HEK293T (cell line): ENCODE measurements around the gene DSG4.

Experiments
- CTCF ChIA-PET: fragments of 350-600 bp; formaldehyde crosslinking; extraction: SDS; loops from one replicate; lab custom pipeline; 2021; ENCODE audit warnings: antibody characterized with exemption, inconsistent platforms; lab: Yijun Ruan, JAX
- POLR2A ChIA-PET: fragments of 350-600 bp; formaldehyde crosslinking; extraction: SDS; loops from one replicate; lab custom pipeline; 2020; ENCODE audit warnings: antibody characterized with exemption, inconsistent platforms; lab: Yijun Ruan, JAX
- DNase-seq: peaks from one replicate; pipeline ENCODE4 v3.0.0; 2012; ENCODE audit warnings: mixed read lengths; ENCODE audit errors: extremely low spot score
- ARNT ChIP-seq: fragments of 450-650 bp; IDR thresholded peaks from 2 replicates; pipeline ENCODE4 v1.6.1; 2017; ENCODE audit warnings: mild to moderate bottlenecking
- BHLHE40 ChIP-seq: fragments of 450-650 bp; IDR thresholded peaks from 2 replicates; pipeline ENCODE4 v1.6.1; 2016; ENCODE audit warnings: mild to moderate bottlenecking, moderate library complexity, borderline replicate concordance
- CTBP1 ChIP-seq: fragments of 450-650 bp; IDR thresholded peaks from 2 replicates; pipeline ENCODE4 v1.6.1; 2016; ENCODE audit warnings: borderline replicate concordance
- ELF4 ChIP-seq: fragments of 450-650 bp; IDR thresholded peaks from 2 replicates; pipeline ENCODE4 v1.6.1; 2017; ENCODE audit warnings: antibody characterized with exemption
- FOXA1 ChIP-seq: fragments of 450-650 bp; IDR thresholded peaks from 2 replicates; pipeline ENCODE4 v1.6.1; 2016; ENCODE audit warnings: mild to moderate bottlenecking
- FOXK2 ChIP-seq: fragments of 450-650 bp; IDR thresholded peaks from 2 replicates; pipeline ENCODE4 v1.6.1; 2016; ENCODE audit warnings: mild to moderate bottlenecking
- FOXM1 ChIP-seq: fragments of 450-650 bp; IDR thresholded peaks from 2 replicates; pipeline ENCODE4 v1.6.1; 2017; ENCODE audit warnings: mild to moderate bottlenecking, borderline replicate concordance
- HDGF ChIP-seq: fragments of 450-650 bp; IDR thresholded peaks from 2 replicates; pipeline ENCODE4 v1.6.1; 2017; ENCODE audit warnings: antibody characterized with exemption, borderline replicate concordance
- L3MBTL2 ChIP-seq: fragments of 450-650 bp; conservative IDR thresholded peaks from 2 replicates; pipeline ENCODE4 v1.6.1; 2016; ENCODE audit warnings: mild to moderate bottlenecking
- LEF1 ChIP-seq: fragments of 450-650 bp; IDR thresholded peaks from 2 replicates; pipeline ENCODE4 v1.6.1; 2017; ENCODE audit warnings: mild to moderate bottlenecking, borderline replicate concordance
- NFRKB ChIP-seq: fragments of 450-650 bp; IDR thresholded peaks from 2 replicates; pipeline ENCODE4 v1.6.1; 2016; ENCODE audit warnings: mild to moderate bottlenecking, moderate library complexity
- SP1 ChIP-seq: fragments of 450-650 bp; IDR thresholded peaks from 2 replicates; pipeline ENCODE4 v1.6.1; 2017
- SUZ12 ChIP-seq: fragments of 450-650 bp; IDR thresholded peaks from 2 replicates; pipeline ENCODE4 v1.6.1; 2016; ENCODE audit warnings: mild to moderate bottlenecking
- TARDBP ChIP-seq: fragments of 450-650 bp; IDR thresholded peaks from 2 replicates; pipeline ENCODE4 v1.6.1; 2016
- ZNF384 ChIP-seq: fragments of 450-650 bp; IDR thresholded peaks from 2 replicates; pipeline ENCODE4 v1.6.1; 2016
- TF ChIP-seq, protein P1 (sequence below): fragments of 450-650 bp; IDR thresholded peaks from 2 replicates; pipeline ENCODE4 v1.6.1; 2016

The DSG4 gene

DNA sequence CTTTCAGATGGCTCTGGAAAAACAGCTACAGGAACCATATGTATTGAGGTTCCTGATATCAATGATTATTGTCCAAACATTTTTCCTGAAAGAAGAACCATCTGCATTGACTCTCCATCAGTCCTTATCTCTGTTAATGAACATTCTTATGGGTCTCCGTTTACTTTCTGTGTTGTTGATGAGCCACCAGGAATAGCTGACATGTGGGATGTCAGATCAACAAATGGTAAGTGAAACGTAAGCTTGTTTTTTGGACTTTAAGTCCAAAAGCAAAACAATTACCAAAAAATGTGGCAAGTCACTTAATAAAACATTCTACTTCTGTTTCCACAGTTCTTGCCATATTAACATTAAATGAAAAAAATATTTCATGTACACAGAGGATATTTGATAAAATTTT, 26.8 kb downstream of the DSG4 start:
- ChIA-PET POLR2A (no interaction called here), CTCF (no interaction called here)
- no peak for DNase-seq
- TF ChIP-seq SP1: no peak
- TF ChIP-seq HDGF: no peak
- no peak for TF ChIP-seq L3MBTL2
- TF ChIP-seq FOXM1: no peak

DNA sequence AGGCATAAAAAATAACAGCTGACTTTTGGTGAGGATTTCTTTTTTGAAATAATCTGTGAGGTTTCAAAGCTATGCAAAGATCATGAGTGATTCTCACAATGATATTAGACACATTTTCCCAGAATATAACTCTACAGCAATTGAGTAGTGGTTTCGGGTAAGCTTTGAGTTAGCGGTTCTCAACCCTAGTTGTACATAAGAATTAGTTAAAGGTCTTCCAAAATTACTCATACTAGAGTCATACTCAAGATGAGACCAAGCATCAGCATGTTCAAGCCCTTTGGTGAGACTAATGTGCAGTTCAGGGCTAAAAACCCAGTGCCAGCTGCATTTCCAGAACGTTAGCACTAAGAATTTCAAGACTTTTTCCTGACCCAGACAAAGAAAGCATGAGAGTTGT, 31.1 kb downstream of the DSG4 start:
- CTCF ChIA-PET: no interaction called here
- no peak for TF ChIP-seq HDGF
- DNase-seq: no peak
- POLR2A ChIA-PET: no interaction called here

DNA sequence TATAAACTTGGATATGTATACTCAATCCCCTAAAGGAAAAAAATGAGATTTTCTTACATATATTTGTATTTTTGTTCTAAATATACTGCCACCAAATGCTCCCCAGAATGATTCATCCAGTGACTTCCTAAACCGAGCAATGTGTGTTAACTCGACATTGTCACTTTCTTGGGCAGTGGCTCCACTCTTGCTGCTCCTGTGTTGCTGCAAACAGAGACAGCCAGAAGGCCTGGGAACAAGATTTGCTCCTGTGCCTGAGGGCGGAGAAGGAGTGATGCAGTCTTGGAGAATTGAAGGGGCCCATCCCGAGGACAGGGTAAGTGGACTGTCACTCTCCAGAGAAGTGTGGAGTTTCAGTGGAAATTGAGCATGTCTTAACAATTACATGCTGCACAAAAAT, 32.7 kb downstream of the DSG4 start:
- no peak for TF ChIP-seq FOXA1
- no peak for TF ChIP-seq ELF4
- no peak for TF ChIP-seq FOXK2
- no peak for TF ChIP-seq LEF1
- POLR2A ChIA-PET: no interaction called here
- no peak for DNase-seq
- CTCF ChIA-PET: no interaction called here

DNA sequence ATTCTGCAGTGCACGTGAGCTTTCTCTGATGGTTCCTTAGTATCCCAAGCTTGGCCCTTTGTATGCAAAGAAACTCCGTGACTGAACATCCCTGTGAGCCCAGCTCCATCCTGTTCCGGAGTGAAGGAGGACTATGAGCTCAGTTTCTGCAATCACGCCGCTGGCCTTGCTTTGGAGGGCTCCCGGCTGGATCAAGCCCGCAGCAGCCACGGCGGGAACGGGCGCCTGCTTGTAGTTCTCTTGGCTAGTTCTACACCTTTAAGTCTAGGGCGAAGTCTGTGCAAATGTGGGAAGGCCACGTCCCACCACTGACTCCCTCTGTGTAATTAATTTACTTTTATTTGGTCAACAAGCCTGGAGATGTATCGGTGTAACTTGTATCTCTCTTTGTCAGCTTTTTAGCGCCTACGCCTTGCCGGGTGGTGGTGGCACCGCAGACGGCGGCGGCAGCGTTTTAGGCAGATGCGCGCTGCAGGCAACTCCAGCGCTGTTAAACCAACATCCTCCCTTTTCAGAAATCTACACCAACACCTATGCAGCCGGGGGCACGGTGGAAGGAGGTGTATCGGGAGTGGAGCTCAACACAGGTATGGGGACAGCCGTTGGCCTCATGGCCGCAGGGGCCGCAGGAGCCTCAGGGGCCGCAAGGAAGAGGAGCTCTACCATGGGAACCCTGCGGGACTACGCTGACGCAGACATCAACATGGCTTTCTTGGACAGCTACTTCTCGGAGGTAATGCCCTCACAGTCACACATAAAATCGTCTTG, 34.3 kb downstream of the DSG4 start:
- TF ChIP-seq TARDBP (no peak), FOXA1 (no peak), NFRKB (no peak), SUZ12 (no peak), HDGF (no peak)
- no peak for DNase-seq
- POLR2A ChIA-PET: interaction anchor here (1.1 kb wide), 1 partner anchor 310 kb away, joined by 3 read pairs; no protein-coding TSS in a partner anchor
- CTCF ChIA-PET: interaction anchor here (0.6 to 1.3 kb wide), 3 partner anchors 13 to 441 kb away, joined by 3 to 6 read pairs (median 3); no protein-coding TSS in a partner anchor

DNA sequence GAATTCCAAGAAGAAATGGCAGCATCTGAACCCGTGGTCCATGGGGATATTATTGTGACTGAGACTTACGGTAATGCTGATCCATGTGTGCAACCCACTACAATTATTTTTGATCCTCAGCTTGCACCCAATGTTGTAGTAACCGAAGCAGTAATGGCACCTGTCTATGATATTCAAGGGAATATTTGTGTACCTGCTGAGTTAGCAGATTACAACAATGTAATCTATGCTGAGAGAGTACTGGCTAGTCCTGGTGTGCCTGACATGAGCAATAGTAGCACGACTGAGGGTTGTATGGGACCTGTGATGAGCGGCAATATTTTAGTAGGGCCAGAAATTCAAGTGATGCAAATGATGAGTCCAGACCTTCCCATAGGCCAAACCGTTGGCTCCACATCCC, 36.6 kb downstream of the DSG4 start:
- ChIA-PET CTCF (no interaction called here), POLR2A (no interaction called here)
- TF ChIP-seq ELF4 (no peak), TARDBP (no peak), CTBP1 (no peak), FOXA1 (no peak), FOXK2 (no peak), ZNF384 (no peak), L3MBTL2 (no peak), SUZ12 (no peak), FOXM1 (no peak), LEF1 (no peak), BHLHE40 (no peak), ARNT (no peak), NFRKB (no peak)
- TF ChIP-seq, protein P1, sequence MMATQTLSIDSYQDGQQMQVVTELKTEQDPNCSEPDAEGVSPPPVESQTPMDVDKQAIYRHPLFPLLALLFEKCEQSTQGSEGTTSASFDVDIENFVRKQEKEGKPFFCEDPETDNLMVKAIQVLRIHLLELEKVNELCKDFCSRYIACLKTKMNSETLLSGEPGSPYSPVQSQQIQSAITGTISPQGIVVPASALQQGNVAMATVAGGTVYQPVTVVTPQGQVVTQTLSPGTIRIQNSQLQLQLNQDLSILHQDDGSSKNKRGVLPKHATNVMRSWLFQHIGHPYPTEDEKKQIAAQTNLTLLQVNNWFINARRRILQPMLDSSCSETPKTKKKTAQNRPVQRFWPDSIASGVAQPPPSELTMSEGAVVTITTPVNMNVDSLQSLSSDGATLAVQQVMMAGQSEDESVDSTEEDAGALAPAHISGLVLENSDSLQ: no peak

DNA sequence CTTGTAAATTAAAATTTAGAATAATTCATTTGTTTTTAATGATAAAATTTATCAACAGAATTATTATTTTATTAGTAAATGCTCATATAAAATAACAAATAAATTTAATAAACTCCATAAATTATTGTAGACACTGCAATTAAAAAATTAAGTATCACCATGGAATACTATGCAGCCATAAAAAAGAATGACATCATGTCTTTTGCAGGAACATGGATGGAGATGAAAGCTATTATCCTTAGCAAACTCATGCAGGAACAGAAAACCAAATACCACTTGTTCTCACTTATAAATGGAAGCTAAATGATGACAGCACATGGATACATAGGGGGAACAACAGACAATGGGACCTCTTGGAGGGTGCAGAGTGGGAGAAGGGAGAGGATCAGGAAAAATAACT, 41.3 kb downstream of the DSG4 start:
- TF ChIP-seq SUZ12: no peak
- TF ChIP-seq ZNF384: no peak
- TF ChIP-seq SP1: no peak
- TF ChIP-seq, protein P1: no peak
- no peak for TF ChIP-seq ELF4
- no peak for TF ChIP-seq TARDBP
- no peak for TF ChIP-seq CTBP1
- no peak for TF ChIP-seq NFRKB
- TF ChIP-seq ARNT: no peak
- TF ChIP-seq HDGF: no peak
- no peak for TF ChIP-seq BHLHE40
- no peak for TF ChIP-seq L3MBTL2
- no peak for TF ChIP-seq FOXK2
- no peak for DNase-seq
- POLR2A ChIA-PET: no interaction called here
- CTCF ChIA-PET: no interaction called here

More for the DNA sequence above, 36.6 kb downstream of the DSG4 start:
- no peak for DNase-seq

DNA sequence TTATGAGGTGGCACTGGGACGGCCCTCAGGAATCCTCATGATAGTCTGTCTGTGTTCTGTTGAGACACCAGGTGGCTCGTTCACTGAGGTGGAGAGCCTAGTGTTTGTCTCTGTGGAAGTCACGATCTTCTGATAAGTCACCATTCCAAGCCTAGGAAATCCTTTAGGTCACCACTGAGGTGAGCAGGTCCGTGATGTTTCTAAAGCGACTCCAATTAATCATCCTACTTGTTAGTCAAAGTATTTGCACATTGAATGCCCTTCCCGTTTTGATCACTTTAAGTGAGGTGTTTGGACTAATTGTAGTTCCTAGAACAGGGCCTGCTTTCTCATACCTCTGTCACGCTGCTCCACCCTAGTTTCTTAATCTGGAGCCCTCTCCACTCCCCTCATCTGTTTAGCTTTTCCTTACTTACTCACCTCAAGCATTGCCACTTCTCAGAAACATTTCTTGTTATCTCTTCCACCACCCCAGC, 42.9 kb downstream of the DSG4 start:
- TF ChIP-seq, protein P1: no peak
- TF ChIP-seq ELF4 (no peak), BHLHE40 (no peak), ARNT (no peak), FOXK2 (no peak), ZNF384 (no peak), FOXA1 (no peak), FOXM1 (no peak), CTBP1 (no peak), TARDBP (no peak)
- CTCF ChIA-PET: interaction anchor here (1.2 kb wide), 1 partner anchor 137 kb away, joined by 4 read pairs; no protein-coding TSS in a partner anchor
- POLR2A ChIA-PET: no interaction called here
- no peak for DNase-seq
